Suprapubic skin (tissue), 4 donors: ENCODE results near the gene BHLHE41. TPM values are rescaled to one million over a fixed set of nuclear protein-coding genes. Genes with fewer than 3 reads are reported as not detected.

Experiments
- DNase-seq, 2 donors: peaks; one replicate each; pipeline ENCODE4 v3.0.0-alpha.2; 2019; ENCODE audit warnings: low spot score in 2 of 2
- H3K27ac ChIP-seq: fragments of 200-600 bp; sonication (generic); one replicate; pipeline ENCODE4 v1.5.1; 2019
- H3K27me3 ChIP-seq: fragments of 200-600 bp; sonication (generic); one replicate; pipeline ENCODE4 v1.5.1; 2019
- H3K36me3 ChIP-seq: fragments of 200-600 bp; sonication (generic); one replicate; pipeline ENCODE4 v1.5.1; 2019
- H3K4me1 ChIP-seq: fragments of 200-600 bp; sonication (generic); one replicate; pipeline ENCODE4 v1.5.1; 2019
- H3K4me3 ChIP-seq: fragments of 200-600 bp; sonication (generic); one replicate; pipeline ENCODE4 v1.5.1; 2019; ENCODE audit warnings: mild to moderate bottlenecking
- H3K9me3 ChIP-seq: fragments of 200-600 bp; sonication (generic); one replicate; pipeline ENCODE4 v1.5.1; 2019
- EP300 ChIP-seq: sonication (generic); formaldehyde crosslinking; IDR thresholded peaks from one replicate; pipeline ENCODE4 v1.6.1; 2017; ENCODE audit warnings: antibody characterized with exemption
- POLR2A ChIP-seq, 2 donors: fragments of 450-650 bp; IDR thresholded peaks; one replicate each; pipeline ENCODE4 v1.6.1; 2017; ENCODE audit warnings: antibody characterized with exemption in 2 of 2, mild to moderate bottlenecking in 2 of 2, moderate library complexity in 2 of 2
- POLR2AphosphoS5 ChIP-seq, 3 donors: sonication (generic); formaldehyde crosslinking; IDR thresholded peaks; one replicate each; pipeline ENCODE4 v1.6.1; 2017; ENCODE audit warnings: antibody characterized with exemption in 3 of 3
- WGBS: methylation state at CpG from one replicate; pipeline ENCODE4 v1.1.5; 2018; 5-methylcytosine and 5-hydroxymethylcytosine counted together
- total RNA-seq, 4 donors: library from RNA; depleted of rRNA; stranded (reverse); fragments of >200 nt; gene quantifications; one replicate each; pipeline ENCODE4 v1.1.0, GENCODE V29; 2016
- TF ChIP-seq, protein P1 (sequence below), 2 donors: fragments of 200-600 bp in 1 of 2; fragments of 450-650 bp in 1 of 2; sonication (generic) in 1 of 2; IDR thresholded peaks; one replicate each; pipeline ENCODE4 v1.5.1; 2016 to 2019; ENCODE audit warnings: antibody characterized with exemption in 2 of 2, mild to moderate bottlenecking in 1 of 2, moderate library complexity in 1 of 2

BHLHE41 gene
- total RNA-seq, 4 donors from 2014 or later = 2.5 to 7.2 (median 5.6) TPM

DNA sequence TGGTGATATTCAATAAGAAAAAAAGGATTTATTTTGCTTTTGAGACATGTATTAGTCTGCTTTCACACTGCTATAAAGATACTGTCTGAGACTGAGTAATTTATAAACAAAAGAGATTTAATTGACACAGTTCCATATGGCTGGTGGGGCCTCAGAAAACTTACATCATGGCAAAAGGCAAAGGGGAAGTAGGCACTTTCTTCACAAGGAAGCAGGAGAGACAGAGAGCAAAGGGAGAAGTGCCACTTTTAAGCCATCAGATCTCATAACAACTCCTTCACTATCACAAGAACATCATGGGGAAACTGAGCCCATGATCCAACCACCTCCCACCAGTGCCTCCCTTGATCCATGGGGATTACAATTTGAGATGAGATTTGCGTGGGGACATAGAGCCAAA lies 43.9 kb downstream of the BHLHE41 start:
- Histone ChIP-seq H3K27me3 (no peaks in the 10 kb centered on the region), H3K4me1 (no peaks in the 10 kb centered on the region), H3K27ac (no peak overlapping the region), H3K36me3 (no peaks in the 10 kb centered on the region), H3K9me3 (no peaks in the 10 kb centered on the region), H3K4me3 (no peak overlapping the region)
- no peak for DNase-seq
- 96% methylated on average over 1 of the region's 1 CpG for WGBS
- TF ChIP-seq, protein P1, sequence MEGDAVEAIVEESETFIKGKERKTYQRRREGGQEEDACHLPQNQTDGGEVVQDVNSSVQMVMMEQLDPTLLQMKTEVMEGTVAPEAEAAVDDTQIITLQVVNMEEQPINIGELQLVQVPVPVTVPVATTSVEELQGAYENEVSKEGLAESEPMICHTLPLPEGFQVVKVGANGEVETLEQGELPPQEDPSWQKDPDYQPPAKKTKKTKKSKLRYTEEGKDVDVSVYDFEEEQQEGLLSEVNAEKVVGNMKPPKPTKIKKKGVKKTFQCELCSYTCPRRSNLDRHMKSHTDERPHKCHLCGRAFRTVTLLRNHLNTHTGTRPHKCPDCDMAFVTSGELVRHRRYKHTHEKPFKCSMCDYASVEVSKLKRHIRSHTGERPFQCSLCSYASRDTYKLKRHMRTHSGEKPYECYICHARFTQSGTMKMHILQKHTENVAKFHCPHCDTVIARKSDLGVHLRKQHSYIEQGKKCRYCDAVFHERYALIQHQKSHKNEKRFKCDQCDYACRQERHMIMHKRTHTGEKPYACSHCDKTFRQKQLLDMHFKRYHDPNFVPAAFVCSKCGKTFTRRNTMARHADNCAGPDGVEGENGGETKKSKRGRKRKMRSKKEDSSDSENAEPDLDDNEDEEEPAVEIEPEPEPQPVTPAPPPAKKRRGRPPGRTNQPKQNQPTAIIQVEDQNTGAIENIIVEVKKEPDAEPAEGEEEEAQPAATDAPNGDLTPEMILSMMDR (IDR thresholded peaks at IDR 0.05) = no peak
- TF ChIP-seq POLR2A (IDR thresholded peaks at IDR 0.05) (no peak), POLR2AphosphoS5 (IDR thresholded peaks at IDR 0.05) (no peak), EP300 (no peak)

DNA sequence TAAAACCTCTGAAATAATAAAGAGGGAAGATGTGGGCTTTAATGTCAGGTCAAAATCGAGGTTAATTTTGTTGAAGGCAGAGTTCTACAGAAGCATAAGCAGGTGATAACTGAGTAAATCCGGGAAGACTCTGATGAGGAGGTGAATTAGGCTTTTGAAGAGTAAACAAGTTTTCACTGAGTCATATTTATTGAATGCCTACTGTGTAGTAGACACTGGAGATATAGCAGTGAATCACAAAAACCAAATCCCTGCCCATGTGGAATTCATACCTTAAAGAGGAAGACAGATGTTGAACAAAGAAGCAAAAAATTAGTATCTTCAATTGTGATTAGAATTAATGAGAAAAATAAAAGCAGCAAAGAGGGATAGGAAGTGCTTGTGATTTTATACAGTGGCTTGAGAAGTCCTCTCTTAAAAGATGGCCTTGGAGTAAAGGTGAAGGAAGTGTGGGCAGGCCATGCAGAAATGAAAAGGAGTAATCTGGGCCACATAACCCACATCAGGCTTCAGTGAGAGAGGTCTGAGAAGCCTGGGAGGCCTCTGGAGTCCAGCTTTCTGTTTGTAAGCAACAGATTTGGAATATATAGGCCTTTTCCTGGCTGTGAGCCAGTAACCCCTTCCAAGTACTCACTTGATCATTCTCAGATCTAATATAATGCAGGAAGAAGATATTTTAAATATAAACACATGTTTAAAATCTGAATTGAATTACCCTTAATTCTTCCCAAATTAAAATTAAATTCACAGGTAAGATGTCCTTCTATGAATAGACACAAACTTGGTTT lies 46.7 kb downstream of the BHLHE41 start:
- no peaks in the 10 kb centered on the region for H3K27me3 ChIP-seq
- H3K27ac ChIP-seq = no peak overlapping the region
- no peaks in the 10 kb centered on the region for H3K4me1 ChIP-seq
- TF ChIP-seq POLR2A (IDR thresholded peaks at IDR 0.05) = no peak
- TF ChIP-seq EP300 = no peak
- TF ChIP-seq, protein P1 (IDR thresholded peaks at IDR 0.05) = no peak
- no peak for TF ChIP-seq POLR2AphosphoS5 (IDR thresholded peaks at IDR 0.05)
- no peaks in the 10 kb centered on the region for H3K36me3 ChIP-seq
- H3K9me3 ChIP-seq = no peaks in the 10 kb centered on the region
- DNase-seq = no peak
- no peak overlapping the region for H3K4me3 ChIP-seq
- 93% methylated on average over 2 of the region's 2 CpGs for WGBS

Other genes with a start within 250 kb of the BHLHE41 start
- 10 to 100 TPM in 1 of 4 donors, 1 to 10 TPM in 3; 5.4 to 14.2 (median 6.1) TPM for gene RASSF8, start 166.4 kb downstream of the BHLHE41 start, total RNA-seq
- 10 to 100 TPM in 3 of 4 donors, 1 to 10 TPM in 1; 4.5 to 19.0 (median 11.8) TPM for gene SSPN, start 70.5 kb upstream of the BHLHE41 start, total RNA-seq